ENCODE results near the gene SDK1.
"Not testable (repeated sequence)": the region's sequence is repeated elsewhere in the genome, so short reads cannot be mapped to it uniquely, and the experiment has no call there.

Gene SDK1

DNA sequence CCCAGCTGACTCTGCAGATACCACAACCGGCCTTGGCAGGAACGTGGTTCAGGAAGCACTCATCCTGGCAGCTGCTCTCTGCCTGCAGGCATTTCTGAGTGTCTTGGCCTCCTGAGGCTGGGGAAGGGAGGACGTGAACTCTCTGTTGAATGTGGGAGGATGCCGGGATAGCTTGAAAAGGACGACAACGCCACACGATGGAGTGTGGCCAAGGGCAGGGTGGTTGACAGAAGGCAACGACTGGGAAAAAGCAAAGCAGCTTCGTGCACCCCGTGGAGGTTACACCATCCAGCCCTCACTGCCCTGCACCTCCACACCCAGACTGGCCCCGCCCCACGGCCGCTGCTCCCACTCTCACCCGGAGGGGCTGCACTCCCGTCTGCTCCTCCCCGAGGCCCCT lies 915.0 kb downstream of the SDK1 start:
- no peaks in the 10 kb centered on the region for H3K27me3 ChIP-seq (replicated peaks; ENCODE audit: control insufficient read depth, insufficient read depth, low read length, poor library complexity, severe bottlenecking)
- no peaks in the 10 kb centered on the region for H3K9me3 ChIP-seq (ENCODE audit: control insufficient read depth, low read length)
- H3K36me3 ChIP-seq (ENCODE audit: control insufficient read depth, insufficient read depth, low read length): no peaks in the 10 kb centered on the region
- H3K27ac ChIP-seq (ENCODE audit: insufficient read depth, low read length, poor library complexity, severe bottlenecking): no peak overlapping the region
- no peaks in the 10 kb centered on the region for H3K4me1 ChIP-seq (ENCODE audit: control insufficient read depth, insufficient read depth, low read length, poor library complexity, severe bottlenecking)
- no peak for DNase-seq
- no peak overlapping the region for H3K4me3 ChIP-seq (ENCODE audit: insufficient read depth, low read depth, low read length, poor library complexity, severe bottlenecking)

DNA sequence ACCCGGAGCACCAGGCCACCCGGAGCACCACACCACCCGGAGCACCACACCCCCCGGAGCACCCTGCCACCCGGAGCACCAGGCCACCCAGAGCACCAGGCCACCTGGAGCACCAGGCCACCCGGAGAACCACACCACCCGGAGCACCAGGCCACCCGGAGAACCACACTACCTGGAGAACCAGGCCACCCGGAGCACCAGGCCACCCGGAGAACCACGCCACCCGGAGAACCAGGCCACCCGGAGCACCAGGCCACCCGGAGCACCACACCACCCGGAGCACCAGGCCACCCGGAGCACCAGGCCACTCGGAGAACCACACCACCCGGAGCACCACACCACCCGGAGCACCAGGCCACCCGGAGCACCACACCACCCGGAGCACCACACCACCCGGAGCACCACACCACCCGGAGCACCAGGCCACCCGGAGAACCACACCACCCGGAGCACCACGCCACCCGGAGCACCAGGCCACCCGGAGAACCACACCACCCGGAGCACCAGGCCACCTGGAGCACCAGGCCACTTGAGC lies 916.1 kb downstream of the SDK1 start:
- not testable (repeated sequence) for DNase-seq; H3K27ac ChIP-seq (ENCODE audit: insufficient read depth, low read length, poor library complexity, severe bottlenecking); H3K9me3 ChIP-seq (ENCODE audit: control insufficient read depth, low read length); H3K4me1 ChIP-seq (ENCODE audit: control insufficient read depth, insufficient read depth, low read length, poor library complexity, severe bottlenecking); H3K27me3 ChIP-seq (replicated peaks; ENCODE audit: control insufficient read depth, insufficient read depth, low read length, poor library complexity, severe bottlenecking); H3K4me3 ChIP-seq (ENCODE audit: insufficient read depth, low read depth, low read length, poor library complexity, severe bottlenecking); H3K36me3 ChIP-seq (ENCODE audit: control insufficient read depth, insufficient read depth, low read length)

DNA sequence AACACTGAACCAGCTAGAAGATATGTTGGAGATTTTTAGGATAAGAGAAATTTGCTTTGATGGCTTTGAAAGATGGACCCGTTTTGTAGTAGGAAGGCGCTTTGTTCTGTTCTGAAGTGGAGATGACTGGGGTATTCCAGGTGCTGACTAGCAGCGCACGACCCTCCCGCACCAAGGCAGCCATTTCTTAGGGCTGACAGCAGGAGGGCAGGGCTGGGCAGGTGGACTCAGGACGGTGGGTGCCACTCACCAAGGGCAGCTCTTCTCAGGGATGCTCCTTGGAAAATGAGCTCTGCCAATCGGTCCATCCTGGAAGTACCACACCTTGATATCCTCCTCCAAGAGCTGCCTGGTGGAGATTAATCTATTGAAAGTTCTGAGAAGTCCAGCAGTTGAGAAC lies 917.4 kb downstream of the SDK1 start:
- DNase-seq: no peak
- no peaks in the 10 kb centered on the region for H3K9me3 ChIP-seq (ENCODE audit: control insufficient read depth, low read length)
- H3K36me3 ChIP-seq (ENCODE audit: control insufficient read depth, insufficient read depth, low read length): no peaks in the 10 kb centered on the region
- H3K4me1 ChIP-seq (ENCODE audit: control insufficient read depth, insufficient read depth, low read length, poor library complexity, severe bottlenecking): no peaks in the 10 kb centered on the region
- H3K27ac ChIP-seq (ENCODE audit: insufficient read depth, low read length, poor library complexity, severe bottlenecking): no peak overlapping the region
- no peaks in the 10 kb centered on the region for H3K27me3 ChIP-seq (replicated peaks; ENCODE audit: control insufficient read depth, insufficient read depth, low read length, poor library complexity, severe bottlenecking)
- no peak overlapping the region for H3K4me3 ChIP-seq (ENCODE audit: insufficient read depth, low read depth, low read length, poor library complexity, severe bottlenecking)

DNA sequence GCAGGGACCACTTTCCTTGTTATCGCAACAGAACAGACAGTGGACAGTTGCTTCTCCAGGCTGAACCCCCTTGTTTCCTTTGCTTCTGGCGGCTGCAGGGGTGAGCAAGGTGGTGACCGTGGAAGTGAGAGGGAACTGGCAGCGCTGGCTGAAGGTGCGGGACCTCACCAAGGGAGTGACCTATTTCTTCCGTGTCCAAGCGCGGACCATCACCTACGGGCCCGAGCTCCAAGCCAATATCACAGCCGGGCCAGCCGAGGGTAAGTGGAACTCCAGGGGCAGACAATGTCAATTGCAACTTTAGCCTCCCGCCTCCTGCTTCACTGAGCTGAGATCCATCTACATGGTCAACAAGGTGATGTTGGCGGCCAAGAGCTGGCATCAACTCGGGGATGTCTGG lies 919.0 kb downstream of the SDK1 start:
- no peaks in the 10 kb centered on the region for H3K36me3 ChIP-seq (ENCODE audit: control insufficient read depth, insufficient read depth, low read length)

DNA sequence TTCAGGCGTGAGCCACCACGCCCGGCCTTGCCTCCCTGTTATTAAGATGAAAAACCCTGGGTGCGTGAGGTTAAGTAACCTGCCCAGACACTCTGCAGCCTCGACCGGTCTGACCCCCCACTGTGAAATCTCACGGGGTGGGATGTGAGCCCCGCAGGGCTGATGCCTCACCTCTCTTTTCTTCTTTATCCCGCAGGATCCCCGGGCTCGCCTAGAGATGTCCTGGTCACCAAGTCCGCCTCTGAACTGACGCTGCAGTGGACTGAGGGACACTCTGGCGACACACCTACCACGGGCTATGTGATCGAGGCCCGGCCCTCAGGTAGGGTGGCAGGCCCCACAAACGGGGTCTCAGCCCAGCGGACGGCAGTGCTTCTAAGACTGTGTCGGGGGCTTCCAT lies 920.0 kb downstream of the SDK1 start:
- no peak overlapping the region for H3K4me3 ChIP-seq (ENCODE audit: insufficient read depth, low read depth, low read length, poor library complexity, severe bottlenecking)
- H3K36me3 ChIP-seq (ENCODE audit: control insufficient read depth, insufficient read depth, low read length): no peaks in the 10 kb centered on the region
- H3K27ac ChIP-seq (ENCODE audit: insufficient read depth, low read length, poor library complexity, severe bottlenecking): no peak overlapping the region
- H3K27me3 ChIP-seq (replicated peaks; ENCODE audit: control insufficient read depth, insufficient read depth, low read length, poor library complexity, severe bottlenecking): no peaks in the 10 kb centered on the region
- H3K9me3 ChIP-seq (ENCODE audit: control insufficient read depth, low read length): no peaks in the 10 kb centered on the region
- DNase-seq: no peak
- no peaks in the 10 kb centered on the region for H3K4me1 ChIP-seq (ENCODE audit: control insufficient read depth, insufficient read depth, low read length, poor library complexity, severe bottlenecking)

More for the DNA sequence above, 919.0 kb downstream of the SDK1 start:
- Histone ChIP-seq H3K27ac (ENCODE audit: insufficient read depth, low read length, poor library complexity, severe bottlenecking) (no peak overlapping the region), H3K4me1 (ENCODE audit: control insufficient read depth, insufficient read depth, low read length, poor library complexity, severe bottlenecking) (no peaks in the 10 kb centered on the region), H3K4me3 (ENCODE audit: insufficient read depth, low read depth, low read length, poor library complexity, severe bottlenecking) (no peak overlapping the region), H3K9me3 (ENCODE audit: control insufficient read depth, low read length) (no peaks in the 10 kb centered on the region), H3K27me3 (replicated peaks; ENCODE audit: control insufficient read depth, insufficient read depth, low read length, poor library complexity, severe bottlenecking) (no peaks in the 10 kb centered on the region)
- no peak for DNase-seq

DNA sequence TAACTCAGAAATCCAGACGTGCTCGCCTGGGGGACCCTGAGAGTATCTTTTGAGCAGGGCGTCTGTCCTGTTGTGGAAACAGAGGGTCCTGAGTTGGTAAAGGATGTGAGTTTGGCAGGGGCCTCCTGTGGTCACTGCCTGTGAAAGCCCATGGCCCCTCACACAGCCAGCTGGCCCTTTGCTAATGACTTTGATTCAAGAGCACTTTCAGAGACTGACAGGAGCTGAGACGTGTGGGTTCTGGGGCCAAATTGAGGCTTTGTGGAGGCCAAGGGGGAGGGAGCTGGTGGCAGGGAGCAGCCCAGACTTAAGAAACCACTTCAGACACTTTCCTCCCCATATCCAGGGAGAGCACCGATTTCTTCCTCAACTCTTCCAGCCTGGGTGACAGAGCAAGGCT lies 921.6 kb downstream of the SDK1 start:
- Histone ChIP-seq H3K27me3 (replicated peaks; ENCODE audit: control insufficient read depth, insufficient read depth, low read length, poor library complexity, severe bottlenecking) (no peaks in the 10 kb centered on the region), H3K4me1 (ENCODE audit: control insufficient read depth, insufficient read depth, low read length, poor library complexity, severe bottlenecking) (no peaks in the 10 kb centered on the region), H3K36me3 (ENCODE audit: control insufficient read depth, insufficient read depth, low read length) (no peaks in the 10 kb centered on the region)

DNA sequence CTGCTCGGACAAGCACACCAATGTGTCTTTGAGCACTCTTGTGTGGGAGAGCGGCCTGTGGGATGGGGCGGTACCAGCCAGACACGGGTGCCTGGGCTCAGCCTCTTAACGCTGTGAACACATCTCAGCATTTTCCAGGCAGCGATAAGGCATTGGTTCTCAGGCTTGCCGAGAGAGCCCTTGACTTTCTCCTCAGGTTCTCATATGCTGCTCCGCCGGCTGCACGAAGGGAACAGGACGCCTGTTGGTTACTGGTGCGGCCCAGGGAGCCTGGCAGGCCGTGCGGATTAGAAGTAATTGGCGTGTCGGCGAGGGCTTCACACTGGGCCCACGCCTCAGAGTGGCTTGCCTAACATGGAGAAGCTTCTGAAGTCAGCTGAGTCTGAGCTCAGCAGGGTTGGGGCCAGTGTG lies 924.3 kb downstream of the SDK1 start:
- H3K9me3 ChIP-seq (ENCODE audit: control insufficient read depth, low read length): no peaks in the 10 kb centered on the region
- no peaks in the 10 kb centered on the region for H3K4me1 ChIP-seq (ENCODE audit: control insufficient read depth, insufficient read depth, low read length, poor library complexity, severe bottlenecking)
- H3K27me3 ChIP-seq (replicated peaks; ENCODE audit: control insufficient read depth, insufficient read depth, low read length, poor library complexity, severe bottlenecking): no peaks in the 10 kb centered on the region
- no peak for DNase-seq
- H3K4me3 ChIP-seq (ENCODE audit: insufficient read depth, low read depth, low read length, poor library complexity, severe bottlenecking): no peak overlapping the region
- H3K27ac ChIP-seq (ENCODE audit: insufficient read depth, low read length, poor library complexity, severe bottlenecking): no peak overlapping the region
- H3K36me3 ChIP-seq (ENCODE audit: control insufficient read depth, insufficient read depth, low read length): no peaks in the 10 kb centered on the region

More for the DNA sequence above, 921.6 kb downstream of the SDK1 start:
- no peak overlapping the region for H3K4me3 ChIP-seq (ENCODE audit: insufficient read depth, low read depth, low read length, poor library complexity, severe bottlenecking)
- H3K27ac ChIP-seq (ENCODE audit: insufficient read depth, low read length, poor library complexity, severe bottlenecking): no peak overlapping the region
- H3K9me3 ChIP-seq (ENCODE audit: control insufficient read depth, low read length): no peaks in the 10 kb centered on the region
- DNase-seq: no peak

DNA sequence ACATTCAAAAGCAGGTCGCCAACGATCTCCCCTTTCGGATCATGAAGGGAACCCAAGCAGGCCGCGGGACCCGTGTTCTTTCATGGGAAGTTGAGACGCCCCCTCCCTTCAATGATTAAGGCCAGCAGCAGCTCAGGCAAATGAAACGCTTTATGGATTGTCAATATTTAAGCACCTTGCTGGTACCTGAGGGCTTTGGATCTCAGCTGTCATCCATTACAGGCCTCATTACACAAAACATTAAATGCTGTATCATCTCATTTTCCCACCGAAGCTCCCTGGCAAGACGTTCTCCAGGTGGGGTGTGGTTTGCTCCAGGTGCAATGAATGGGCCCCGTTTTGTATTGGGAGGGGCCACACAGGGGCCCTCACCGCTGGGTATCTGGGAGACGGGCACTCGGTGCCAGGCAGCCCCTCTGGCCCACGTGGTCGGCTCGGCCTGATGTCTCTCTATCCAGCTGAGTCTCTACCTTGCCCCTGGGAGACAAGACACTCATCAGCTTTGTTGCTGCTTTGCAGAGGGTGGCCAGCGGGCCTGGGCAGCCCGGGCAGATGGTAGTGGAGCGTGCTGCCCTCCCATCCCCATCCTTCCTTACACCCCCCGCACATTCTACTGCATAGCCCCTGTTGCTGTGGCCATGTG lies 925.0 kb downstream of the SDK1 start:
- Histone ChIP-seq H3K4me1 (ENCODE audit: control insufficient read depth, insufficient read depth, low read length, poor library complexity, severe bottlenecking) (no peaks in the 10 kb centered on the region), H3K27me3 (replicated peaks; ENCODE audit: control insufficient read depth, insufficient read depth, low read length, poor library complexity, severe bottlenecking) (no peaks in the 10 kb centered on the region), H3K4me3 (ENCODE audit: insufficient read depth, low read depth, low read length, poor library complexity, severe bottlenecking) (no peak overlapping the region), H3K27ac (ENCODE audit: insufficient read depth, low read length, poor library complexity, severe bottlenecking) (no peak overlapping the region), H3K9me3 (ENCODE audit: control insufficient read depth, low read length) (no peaks in the 10 kb centered on the region), H3K36me3 (ENCODE audit: control insufficient read depth, insufficient read depth, low read length) (no peaks in the 10 kb centered on the region)
- no peak for DNase-seq

DNA sequence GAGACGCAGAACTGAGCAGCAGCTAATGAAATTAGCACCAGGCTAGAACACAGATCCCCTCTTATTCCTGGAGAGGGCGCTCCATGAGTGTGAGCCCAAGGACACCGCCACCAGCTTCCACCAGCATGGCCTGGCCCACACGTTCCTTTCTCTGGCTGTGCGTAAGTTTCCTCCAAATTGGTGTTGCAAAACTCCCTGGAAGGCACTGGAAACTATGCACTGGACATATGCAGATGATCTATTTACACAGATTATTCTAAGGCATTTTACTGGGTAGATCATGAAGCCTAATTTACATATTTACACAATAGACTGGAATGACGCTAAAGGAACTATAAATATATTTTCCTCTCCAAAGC lies 925.5 kb downstream of the SDK1 start:
- Histone ChIP-seq H3K4me3 (ENCODE audit: insufficient read depth, low read depth, low read length, poor library complexity, severe bottlenecking) (no peak overlapping the region), H3K27ac (ENCODE audit: insufficient read depth, low read length, poor library complexity, severe bottlenecking) (no peak overlapping the region), H3K4me1 (ENCODE audit: control insufficient read depth, insufficient read depth, low read length, poor library complexity, severe bottlenecking) (no peaks in the 10 kb centered on the region), H3K9me3 (ENCODE audit: control insufficient read depth, low read length) (no peaks in the 10 kb centered on the region), H3K27me3 (replicated peaks; ENCODE audit: control insufficient read depth, insufficient read depth, low read length, poor library complexity, severe bottlenecking) (no peaks in the 10 kb centered on the region), H3K36me3 (ENCODE audit: control insufficient read depth, insufficient read depth, low read length) (no peaks in the 10 kb centered on the region)
- DNase-seq: no peak

DNA sequence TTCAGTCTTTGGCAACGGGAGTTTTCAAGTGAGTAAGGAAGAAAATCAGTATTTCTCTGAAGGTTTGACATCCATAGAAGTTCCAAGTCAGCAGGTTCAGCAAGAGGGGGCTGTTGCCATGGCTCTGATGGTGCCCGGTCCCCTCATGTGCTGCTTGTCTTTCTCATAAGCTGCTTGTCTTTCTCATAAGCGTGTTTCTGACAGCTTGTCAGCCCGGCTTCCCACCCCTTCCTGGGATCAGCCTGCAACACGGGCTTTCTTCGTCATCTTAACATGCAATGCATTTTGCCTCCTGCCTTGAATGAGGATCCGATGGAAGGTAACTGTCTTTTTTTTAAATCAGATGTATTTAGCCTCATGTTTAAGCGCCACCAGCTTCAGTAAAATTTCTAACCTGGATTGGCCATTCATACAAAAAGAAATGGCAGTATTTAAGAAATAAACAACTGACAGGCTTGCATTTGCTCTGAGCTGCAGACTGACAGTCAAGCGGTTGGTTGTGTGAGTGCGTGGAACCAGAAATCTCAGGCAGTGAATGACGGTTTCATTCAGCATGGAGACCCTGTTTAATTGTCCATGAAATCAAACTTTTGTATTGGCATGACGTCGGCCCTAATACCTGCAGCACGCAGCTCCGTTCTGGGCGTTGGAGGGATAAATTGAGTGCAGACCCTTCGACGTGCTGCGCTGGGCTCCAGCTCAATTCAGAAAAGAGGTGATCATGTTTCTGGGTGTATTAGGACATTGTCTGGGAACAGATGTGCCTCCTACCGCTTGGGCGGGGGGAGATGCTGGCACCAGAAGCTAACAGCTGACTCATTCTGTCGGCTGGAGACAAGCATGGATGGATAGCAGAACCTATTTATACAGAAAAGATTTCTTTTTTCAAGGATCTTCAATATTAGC lies 926.3 kb downstream of the SDK1 start:
- Histone ChIP-seq H3K9me3 (ENCODE audit: control insufficient read depth, low read length) (no peaks in the 10 kb centered on the region), H3K27me3 (replicated peaks; ENCODE audit: control insufficient read depth, insufficient read depth, low read length, poor library complexity, severe bottlenecking) (no peaks in the 10 kb centered on the region), H3K36me3 (ENCODE audit: control insufficient read depth, insufficient read depth, low read length) (no peaks in the 10 kb centered on the region), H3K4me1 (ENCODE audit: control insufficient read depth, insufficient read depth, low read length, poor library complexity, severe bottlenecking) (no peaks in the 10 kb centered on the region), H3K27ac (ENCODE audit: insufficient read depth, low read length, poor library complexity, severe bottlenecking) (no peak overlapping the region), H3K4me3 (ENCODE audit: insufficient read depth, low read depth, low read length, poor library complexity, severe bottlenecking) (no peak overlapping the region)
- DNase-seq: no peak

All from effector memory CD4-positive, alpha-beta T cell (primary cell).